ENCODE results near the gene MRPS10. TPM values are rescaled to one million over a fixed set of nuclear protein-coding genes. Genes with fewer than 3 reads are reported as not detected.

The MRPS10 gene
- polyA plus RNA-seq, 3 donors: 9.2 to 33.0 (median 31.4) TPM

- WGBS (ENCODE audit: insufficient coverage): no CpG with 5 or more reads among the region's 4 CpGs
- Mint-ChIP-seq H3K27me3 (ENCODE audit: low read depth in 3 of 3) (peaks cover 0 to 1% (median 0%) of the 10 kb centered on the region in 3 donors), H3K4me1 (no peaks in the 10 kb centered on the region), H3K36me3 (peaks cover 2 to 8% of the 10 kb centered on the region in 2 donors), H3K9me3 (peaks cover under 1 to 7% (median 6%) of the 10 kb centered on the region in 7 donors), H3K4me3 (no peak overlapping the region), H3K27ac (peak overlapping the region in 1 of 7 donors; percentile 31)
- no peaks in the 10 kb centered on the region for H3K27me3 ChIP-seq (ENCODE audit: control insufficient read depth in 2 of 2, insufficient read depth in 2 of 2, low read length in 2 of 2)
- H3K27ac ChIP-seq (ENCODE audit: low read depth in 1 of 2, low read length in 2 of 2): no peak overlapping the region
- intact Hi-C loops (cut with micrococcal nuclease): no loop called here
- peaks cover 0 to 2% of the 10 kb centered on the region in 2 donors for H3K9me3 ChIP-seq (replicated peaks in 1 of 2; ENCODE audit: control insufficient read depth in 1 of 2, insufficient read depth in 1 of 2, low read length in 2 of 2)
- no peaks in the 10 kb centered on the region for H3K79me2 ChIP-seq (ENCODE audit: insufficient read depth, low read length)
- H4K20me1 ChIP-seq (ENCODE audit: insufficient read depth, low read length): no peaks in the 10 kb centered on the region
- no peak overlapping the region for H2AFZ ChIP-seq (ENCODE audit: insufficient read depth, low read depth, low read length, poor library complexity, severe bottlenecking)
- no peak overlapping the region for H3K4me2 ChIP-seq (replicated peaks; ENCODE audit: extremely low read depth, low read length, poor library complexity, severe bottlenecking)
- no peaks in the 10 kb centered on the region for H3K36me3 ChIP-seq (replicated peaks in 1 of 2; ENCODE audit: control insufficient read depth in 1 of 2, insufficient read depth in 2 of 2, low read length in 2 of 2)
- H3K4me3 ChIP-seq (replicated peaks in 1 of 3; ENCODE audit: low read depth in 2 of 3, low read length in 3 of 3): no peak overlapping the region
- H3K9ac ChIP-seq (ENCODE audit: insufficient read depth, low read length, poor library complexity, severe bottlenecking): no peak overlapping the region
- no peak for TF ChIP-seq CTCF (IDR thresholded peaks at IDR 0.05)
- H3K4me1 ChIP-seq (ENCODE audit: control insufficient read depth in 1 of 2, insufficient read depth in 2 of 2, low read length in 2 of 2): no peaks in the 10 kb centered on the region
- no peak for DNase-seq
These were observed 22.2 kb downstream of the MRPS10 start for GRCh38 chr6:42195415-42195814.

GRCh38 chr6:42194056-42194455, 23.6 kb downstream of the MRPS10 start:
- Mint-ChIP-seq H3K36me3 (peaks cover 0 to 1% of the 10 kb centered on the region in 2 donors), H3K27ac (no peak overlapping the region), H3K27me3 (ENCODE audit: low read depth in 3 of 3) (peaks cover 0 to 1% (median 0%) of the 10 kb centered on the region in 3 donors), H3K4me3 (no peak overlapping the region), H3K4me1 (no peaks in the 10 kb centered on the region), H3K9me3 (peaks cover 0 to 2% (median 0%) of the 10 kb centered on the region in 7 donors)
- Histone ChIP-seq H4K20me1 (ENCODE audit: insufficient read depth, low read length) (no peaks in the 10 kb centered on the region), H3K4me2 (replicated peaks; ENCODE audit: extremely low read depth, low read length, poor library complexity, severe bottlenecking) (no peak overlapping the region), H3K4me1 (ENCODE audit: control insufficient read depth in 1 of 2, insufficient read depth in 2 of 2, low read length in 2 of 2) (no peaks in the 10 kb centered on the region), H3K4me3 (replicated peaks in 1 of 3; ENCODE audit: low read depth in 2 of 3, low read length in 3 of 3) (no peak overlapping the region), H3K27ac (ENCODE audit: low read depth in 1 of 2, low read length in 2 of 2) (no peak overlapping the region), H3K9ac (ENCODE audit: insufficient read depth, low read length, poor library complexity, severe bottlenecking) (no peak overlapping the region), H3K9me3 (replicated peaks in 1 of 2; ENCODE audit: control insufficient read depth in 1 of 2, insufficient read depth in 1 of 2, low read length in 2 of 2) (no peaks in the 10 kb centered on the region), H3K27me3 (ENCODE audit: control insufficient read depth in 2 of 2, insufficient read depth in 2 of 2, low read length in 2 of 2) (no peaks in the 10 kb centered on the region), H3K36me3 (replicated peaks in 1 of 2; ENCODE audit: control insufficient read depth in 1 of 2, insufficient read depth in 2 of 2, low read length in 2 of 2) (no peaks in the 10 kb centered on the region), H3K79me2 (ENCODE audit: insufficient read depth, low read length) (no peaks in the 10 kb centered on the region), H2AFZ (ENCODE audit: insufficient read depth, low read depth, low read length, poor library complexity, severe bottlenecking) (no peak overlapping the region)
- intact Hi-C loops (cut with micrococcal nuclease): no loop called here
- no peak for TF ChIP-seq CTCF (IDR thresholded peaks at IDR 0.05)
- no peak for DNase-seq
- WGBS (ENCODE audit: insufficient coverage): 96% methylated on average over 4 of the region's 5 CpGs
